ENCODE results near the gene NCOA7. TPM values are rescaled to one million over a fixed set of nuclear protein-coding genes. Genes with fewer than 3 reads are reported as not detected.

NCOA7 gene
- total RNA-seq, 2 donors from 2014 or later, result 26.5 to 30.0 TPM

GRCh38 chr6:125853168-125853567, 62.4 kb downstream of the NCOA7 start:
- ATAC-seq, result no peak
- Histone ChIP-seq H3K9me3 (no peaks in the 10 kb centered on the region), H3K36me3 (replicated peaks in 1 of 2; ENCODE audit: insufficient read depth in 1 of 2, low read depth in 2 of 2) (no peaks in the 10 kb centered on the region), H3K27ac (no peak overlapping the region), H3K27me3 (no peaks in the 10 kb centered on the region), H3K4me1 (peaks cover 5% of the 10 kb centered on the region), H3K4me3 (no peak overlapping the region)
- TF ChIP-seq CTCF (IDR thresholded peaks at IDR 0.05) (no peak), POLR2A (IDR thresholded peaks at IDR 0.05) (no peak)
- intact Hi-C loops (cut with DNase I), result no loop called here
- WGBS, 2 donors, result 81 to 88% methylated on average over 1 of the region's 1 CpG
- no peak for DNase-seq

- ATAC-seq (no peak), DNase-seq (no peak)
- Histone ChIP-seq H3K9me3 (no peaks in the 10 kb centered on the region), H3K4me1 (peaks cover 5% of the 10 kb centered on the region), H3K4me3 (no peak overlapping the region), H3K27ac (no peak overlapping the region), H3K36me3 (replicated peaks in 1 of 2; ENCODE audit: insufficient read depth in 1 of 2, low read depth in 2 of 2) (no peaks in the 10 kb centered on the region), H3K27me3 (no peaks in the 10 kb centered on the region)
- TF ChIP-seq POLR2A (IDR thresholded peaks at IDR 0.05) (no peak), CTCF (IDR thresholded peaks at IDR 0.05) (no peak)
- intact Hi-C loops (cut with DNase I), result no loop called here
- WGBS, 2 donors, result 48 to 58% methylated on average over 1 of the region's 1 CpG
These were observed 63.0 kb downstream of the NCOA7 start for GRCh38 chr6:125853756-125854155.

GRCh38 chr6:125854355-125854754, 63.6 kb downstream of the NCOA7 start:
- Histone ChIP-seq H3K36me3 (replicated peaks in 1 of 2; ENCODE audit: insufficient read depth in 1 of 2, low read depth in 2 of 2) (no peaks in the 10 kb centered on the region), H3K4me3 (no peak overlapping the region), H3K9me3 (no peaks in the 10 kb centered on the region), H3K4me1 (peaks cover 5% of the 10 kb centered on the region), H3K27ac (no peak overlapping the region), H3K27me3 (no peaks in the 10 kb centered on the region)
- TF ChIP-seq CTCF (IDR thresholded peaks at IDR 0.05) (no peak), POLR2A (IDR thresholded peaks at IDR 0.05) (no peak)
- intact Hi-C loops (cut with DNase I), result no loop called here
- ATAC-seq (no peak), DNase-seq (no peak)

- Histone ChIP-seq H3K9me3 (no peaks in the 10 kb centered on the region), H3K27ac (no peak overlapping the region), H3K4me3 (no peak overlapping the region), H3K4me1 (peaks cover 5% of the 10 kb centered on the region), H3K36me3 (replicated peaks in 1 of 2; ENCODE audit: insufficient read depth in 1 of 2, low read depth in 2 of 2) (no peaks in the 10 kb centered on the region), H3K27me3 (no peaks in the 10 kb centered on the region)
- DNase-seq (no peak), ATAC-seq (no peak)
- intact Hi-C loops (cut with DNase I), result no loop called here
- 95 to 97% methylated on average over 6 of the region's 6 CpGs for WGBS, 2 donors
- no peak for TF ChIP-seq CTCF (IDR thresholded peaks at IDR 0.05)
- no peak for TF ChIP-seq POLR2A (IDR thresholded peaks at IDR 0.05)
These were observed 65.0 kb downstream of the NCOA7 start for GRCh38 chr6:125855783-125856182.

GRCh38 chr6:125857846-125858245, 67.1 kb downstream of the NCOA7 start:
- Histone ChIP-seq H3K36me3 (replicated peaks in 1 of 2; ENCODE audit: insufficient read depth in 1 of 2, low read depth in 2 of 2) (no peaks in the 10 kb centered on the region), H3K27me3 (no peaks in the 10 kb centered on the region), H3K4me3 (no peak overlapping the region), H3K27ac (no peak overlapping the region), H3K4me1 (peaks cover 5% of the 10 kb centered on the region), H3K9me3 (no peaks in the 10 kb centered on the region)
- ATAC-seq (no peak), DNase-seq (no peak)
- intact Hi-C loops (cut with DNase I), result no loop called here
- TF ChIP-seq POLR2A (IDR thresholded peaks at IDR 0.05), result no peak
- no peak for TF ChIP-seq CTCF (IDR thresholded peaks at IDR 0.05)
- WGBS, 2 donors, result 90 to 91% methylated on average over 6 of the region's 6 CpGs
